ENCODE results near the gene TFPI2.
"Not testable (repeated sequence)": the region's sequence is repeated elsewhere in the genome, so short reads cannot be mapped to it uniquely, and the experiment has no call there.

TFPI2 gene

DNA sequence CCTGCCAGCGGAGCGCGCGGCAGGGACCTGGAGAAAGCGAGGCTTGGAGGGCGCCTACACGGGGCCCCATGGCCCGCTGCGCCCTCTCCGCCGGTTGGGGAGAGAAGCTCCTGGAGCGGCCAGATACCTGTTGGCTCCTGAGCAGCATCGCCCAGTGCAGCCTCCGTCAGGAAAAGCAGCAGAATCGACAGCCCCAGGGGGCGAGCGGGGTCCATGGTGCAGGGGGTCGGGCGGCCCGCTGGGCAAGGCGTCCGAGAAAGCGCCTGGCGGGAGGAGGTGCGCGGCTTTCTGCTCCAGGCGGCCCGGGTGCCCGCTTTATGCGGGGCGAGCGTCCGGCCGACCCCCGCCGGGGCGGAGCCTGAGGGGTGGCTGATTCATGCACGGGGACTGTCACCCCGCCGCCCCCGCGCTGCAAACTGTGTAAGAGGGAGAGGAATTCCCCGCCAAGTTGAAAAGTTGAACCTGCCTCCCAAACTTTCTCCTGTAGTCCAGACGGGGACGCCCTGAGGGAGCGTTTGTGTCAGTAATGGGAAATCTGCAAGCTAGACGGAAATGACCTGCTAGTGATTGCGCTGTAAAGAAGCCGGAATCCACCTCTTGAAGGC lies at the start of gene TFPI2:
TSS of gene TFPI2 (minus strand) at position 290 of the 605 bp plus-strand sequence. CDS start at position 215, 75 bp downstream.
- DNase-seq, result no peak

GRCh38 chr7:93938293-93938692 lies 47.7 kb upstream of the TFPI2 start:
- DNase-seq, result no peak

- no peak for DNase-seq
Measured at GRCh38 chr7:93937818-93938217, 47.3 kb upstream of the TFPI2 start.

GRCh38 chr7:93935102-93935501 lies 44.5 kb upstream of the TFPI2 start:
- DNase-seq, result no peak

GRCh38 chr7:93933156-93933555 lies 42.6 kb upstream of the TFPI2 start:
- no peak for DNase-seq

- DNase-seq, result no peak
Measured at GRCh38 chr7:93931655-93932054, 41.1 kb upstream of the TFPI2 start.

GRCh38 chr7:93927585-93927984 lies 37.0 kb upstream of the TFPI2 start:
- no peak for DNase-seq

- DNase-seq, result no peak
Measured at GRCh38 chr7:93926800-93927199, 36.2 kb upstream of the TFPI2 start.

DNA sequence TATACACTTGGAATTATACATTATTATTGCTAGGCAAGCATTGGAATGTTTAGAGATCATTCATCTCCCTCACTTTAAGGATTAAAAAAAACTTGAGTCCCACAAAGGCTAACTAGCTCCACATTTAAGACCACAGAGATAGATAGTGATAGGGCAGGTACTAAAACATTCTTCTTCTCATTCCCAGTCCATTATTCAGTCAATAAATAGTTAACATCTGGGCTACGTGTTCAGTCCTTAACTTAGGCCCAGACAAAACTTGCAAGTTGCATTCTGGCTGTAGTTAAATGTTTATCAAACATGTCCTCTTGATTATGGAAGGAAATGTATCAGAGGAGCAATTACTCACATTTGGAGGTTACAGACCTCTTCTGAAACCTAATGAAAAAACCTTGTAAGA lies 33.4 kb upstream of the TFPI2 start:
- no peak for DNase-seq

GRCh38 chr7:93923296-93923695 lies 32.7 kb upstream of the TFPI2 start:
- DNase-seq, result no peak

GRCh38 chr7:93921607-93922566 lies 31.3 kb upstream of the TFPI2 start, which contains the start of gene GNG11:
Gene GNG11 (plus strand): TSS chr7:93921735. CDS start chr7:93922138, 403 bp downstream.
- DNase-seq, result no peak

- no peak for DNase-seq
Measured at GRCh38 chr7:93921186-93921585, 30.6 kb upstream of the TFPI2 start.

- no peak for DNase-seq
Measured at GRCh38 chr7:93920496-93921182, 30.1 kb upstream of the TFPI2 start.

DNA sequence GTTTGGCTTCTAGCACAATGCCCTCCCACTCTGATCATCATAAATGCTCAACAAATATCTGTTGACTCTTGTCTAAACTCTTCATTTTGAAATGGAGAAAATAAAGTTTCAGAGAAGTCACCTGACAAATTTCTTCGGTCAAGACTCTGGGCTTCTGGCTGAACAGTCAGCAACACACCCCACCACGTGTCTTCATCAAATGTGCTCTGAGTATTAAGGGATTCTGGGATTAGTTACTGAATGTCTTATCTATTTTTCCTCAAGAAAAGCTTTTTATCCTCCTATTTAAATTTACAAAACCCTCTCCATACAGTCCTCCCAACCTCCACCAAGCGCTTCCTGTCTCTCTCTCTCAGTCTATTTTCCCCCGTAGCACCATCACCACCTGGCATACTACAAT lies 25.8 kb upstream of the TFPI2 start:
- DNase-seq, result not testable (repeated sequence)

DNA sequence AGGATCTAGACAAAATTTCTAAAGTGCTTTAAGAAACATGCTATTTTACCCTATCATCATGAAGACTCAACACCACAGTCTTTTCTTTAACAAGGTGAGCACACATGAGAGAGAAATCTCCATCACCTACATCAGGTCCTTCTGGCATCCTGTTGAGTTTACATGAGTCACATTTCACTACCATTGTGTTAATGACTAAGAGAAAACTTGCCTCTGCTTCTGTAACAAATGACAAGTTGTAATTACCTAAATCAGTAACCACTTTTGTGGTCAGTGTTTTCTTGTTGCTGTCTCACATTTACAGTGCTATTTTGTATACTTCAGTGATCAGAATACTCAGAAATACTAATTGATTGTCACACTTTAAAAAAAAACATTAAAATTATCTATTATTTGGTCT lies 25.3 kb upstream of the TFPI2 start:
- DNase-seq, result not testable (repeated sequence)

GRCh38 chr7:93915206-93915842 lies 24.8 kb upstream of the TFPI2 start:
- not testable (repeated sequence) for DNase-seq

- no peak for DNase-seq
Measured at GRCh38 chr7:93914581-93915066, 24.1 kb upstream of the TFPI2 start.

- no peak for DNase-seq
Measured at GRCh38 chr7:93913197-93913596, 22.6 kb upstream of the TFPI2 start.

GRCh38 chr7:93911661-93912060 lies 21.1 kb upstream of the TFPI2 start:
- not testable (repeated sequence) for DNase-seq

DNA sequence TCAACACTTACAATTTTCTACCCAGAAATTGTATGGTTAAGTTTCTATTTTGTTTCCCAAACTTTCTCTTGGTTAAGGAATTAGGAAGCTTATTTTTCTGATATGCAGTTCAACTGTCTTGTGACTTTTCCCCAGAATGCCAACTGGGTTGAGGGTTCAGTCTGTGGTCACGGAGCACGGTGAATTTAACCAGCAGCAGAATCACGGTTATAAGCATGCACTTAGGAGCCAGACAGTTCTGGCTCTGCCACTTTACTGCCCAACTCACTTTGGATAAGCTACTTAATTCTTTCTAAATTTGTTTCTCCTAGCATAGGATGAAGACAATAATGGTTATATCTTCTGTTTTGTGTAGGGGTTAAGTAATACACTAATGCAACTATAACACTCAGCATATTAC lies 20.7 kb upstream of the TFPI2 start:
- not testable (repeated sequence) for DNase-seq

- no peak for DNase-seq
Measured at GRCh38 chr7:93910076-93910994, 19.8 kb upstream of the TFPI2 start.

DNA sequence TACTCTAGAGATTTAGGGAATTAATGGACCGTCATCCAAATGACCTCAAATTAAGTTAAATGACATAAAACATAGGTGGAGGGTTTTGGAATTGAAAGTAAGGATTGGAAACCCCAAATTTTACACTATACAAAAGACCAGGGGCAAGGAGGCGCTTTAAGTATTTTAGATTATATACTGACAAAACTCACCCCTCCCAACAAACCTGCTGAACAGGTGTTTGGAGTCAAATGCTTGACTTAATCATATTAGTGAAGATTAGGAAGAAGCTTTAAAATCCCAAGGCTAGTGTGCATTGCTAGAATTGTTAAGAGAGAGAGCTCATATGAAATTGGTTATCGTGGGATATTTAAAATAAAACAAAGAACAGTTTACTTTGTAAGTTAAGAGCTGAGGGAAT lies 15.7 kb upstream of the TFPI2 start, which contains the start of gene GNGT1:
TSS of gene GNGT1 (plus strand) at position 301 of the 400 bp plus-strand sequence. CDS start 180 bp downstream, outside the sequence.
- DNase-seq, result no peak

Measured in NK-92 treated with Interleukin-12 subunit alpha and Interleukin-12 subunit beta, amount 100 ng/mL, for 24 hours (cell line).